GM13977 (cell line): ENCODE results near the gene OSBPL2.

Experiments used
- DNase-seq: peaks from one replicate; pipeline ENCODE4 v3.0.0; 2012; ENCODE audit warnings: low spot score
- CTCF ChIP-seq: IDR thresholded peaks from 2 replicates; pipeline ENCODE4 v1.5.1; 2012; ENCODE audit warnings: mild to moderate bottlenecking, control low read depth; ENCODE audit not compliant: insufficient read depth; ENCODE audit errors: extremely low read depth, missing control alignments
- in situ Hi-C: fragments of 300-500 bp; cut with MboI; formaldehyde crosslinking; loops from one replicate; pipeline ENCODE4 v1.12.0; 2022; ENCODE audit warnings: low sequenced_read_pairs, low pct_unique_long_range_greater_than_20kb, mixed read lengths, inconsistent platforms; ENCODE audit not compliant: unreplicated experiment

OSBPL2 gene

GRCh38 chr20:62311150-62311549 lies 72.8 kb downstream of the OSBPL2 start:
- no peak for DNase-seq
- no peak for TF ChIP-seq CTCF
- in situ Hi-C loops = no loop called here

GRCh38 chr20:62311832-62312661 lies 73.7 kb downstream of the OSBPL2 start:
- no peak for TF ChIP-seq CTCF
- in situ Hi-C loops = no loop called here
- DNase-seq = no peak

GRCh38 chr20:62312662-62312977 lies 74.3 kb downstream of the OSBPL2 start:
- TF ChIP-seq CTCF = no peak
- in situ Hi-C loops = no loop called here
- no peak for DNase-seq

- DNase-seq = no peak
- in situ Hi-C loops = no loop called here
- no peak for TF ChIP-seq CTCF
Measured at GRCh38 chr20:62313021-62313420, 74.7 kb downstream of the OSBPL2 start.

- in situ Hi-C loops = no loop called here
- DNase-seq = no peak
- no peak for TF ChIP-seq CTCF
Measured at GRCh38 chr20:62313460-62314338, 75.4 kb downstream of the OSBPL2 start.

- in situ Hi-C loops = no loop called here
- no peak for TF ChIP-seq CTCF
- DNase-seq = no peak
Measured at GRCh38 chr20:62314339-62314638, 76.0 kb downstream of the OSBPL2 start.
